ENCODE results near the gene DELE1.

- TF ChIP-seq ZBTB1 (tag by site-specific recombination; IDR thresholded peaks at IDR 0.05) = no peak
- no peak for TF ChIP-seq ZBTB21 (tag by site-specific recombination; IDR thresholded peaks at IDR 0.05)
- TF ChIP-seq ZNF449 (tag by site-specific recombination; IDR thresholded peaks at IDR 0.05) = no peak
- TF ChIP-seq CTCF (tag by site-specific recombination; IDR thresholded peaks at IDR 0.05) = no peak
Observed at GRCh38 chr5:141952020-141952419, 28.3 kb downstream of the DELE1 start.

Data from HEK293 (cell line).